Measurements from ENCODE around the gene HSH2D. TPM values are rescaled to one million over a fixed set of nuclear protein-coding genes. Genes with fewer than 3 reads are reported as not detected.

Gene HSH2D
- total RNA-seq, 1 experiment from 2014 or later: 0.23 TPM

DNA sequence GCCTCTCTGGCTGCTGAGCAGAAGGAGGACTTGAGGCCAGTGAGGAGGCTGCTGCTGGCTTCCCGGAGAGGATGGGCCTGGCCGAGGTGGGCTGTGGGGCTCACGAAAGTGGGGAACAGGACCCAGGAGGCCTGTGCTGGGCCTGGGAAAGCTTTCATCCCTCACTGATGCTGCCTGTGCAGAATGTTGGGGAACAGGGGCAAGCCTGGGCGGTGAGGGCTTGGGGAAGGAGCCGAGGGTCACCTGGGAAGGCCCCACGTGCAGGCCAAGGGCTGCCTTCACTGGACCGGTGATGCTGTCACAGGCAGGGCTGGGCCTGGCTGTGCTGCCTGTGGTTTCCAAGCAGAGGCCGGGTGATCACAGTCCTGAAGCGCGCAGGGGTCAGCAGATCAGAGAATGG, 63.6 kb downstream of the HSH2D start:
- ChIA-PET POLR2A (no interaction called here), CTCF (interaction anchor here (0.7 kb wide), 1 partner anchor 249 kb away, joined by 3 read pairs; no protein-coding TSS in a partner anchor)
- H3K4me1 Mint-ChIP-seq (ENCODE audit: low read depth, unreplicated experiment): no peaks in the 10 kb centered on the region

DNA sequence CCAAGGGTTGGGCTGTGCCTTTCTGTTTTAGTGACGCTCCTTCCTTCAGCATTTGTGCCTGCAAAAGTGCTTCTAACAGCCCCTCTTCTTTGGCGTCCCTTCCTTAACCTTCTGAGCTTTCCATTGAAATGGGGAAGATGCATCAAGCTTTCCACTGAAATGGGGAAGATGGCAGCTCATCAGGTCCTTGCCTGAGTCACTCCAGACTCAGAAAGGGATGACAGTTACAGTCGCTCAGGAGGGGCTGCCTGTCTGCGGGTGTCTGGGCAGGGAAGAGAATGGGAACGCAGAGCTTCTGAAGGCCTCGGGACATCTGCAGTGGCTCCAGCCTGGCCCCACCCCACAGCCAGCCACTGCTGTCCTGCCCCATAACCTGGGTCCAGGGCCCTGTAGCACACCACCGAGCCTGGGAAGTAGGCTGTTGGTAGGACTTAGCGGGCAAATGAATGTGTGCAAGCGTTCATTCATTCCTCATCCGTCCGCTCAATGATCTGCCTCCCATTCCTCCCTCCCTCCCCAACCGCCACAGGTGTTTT, 64.1 kb downstream of the HSH2D start:
- CTCF ChIA-PET: no interaction called here
- H3K4me3 ChIP-seq (ENCODE audit: low read depth, low read length): no peak overlapping the region
- TF ChIP-seq, protein P1, sequence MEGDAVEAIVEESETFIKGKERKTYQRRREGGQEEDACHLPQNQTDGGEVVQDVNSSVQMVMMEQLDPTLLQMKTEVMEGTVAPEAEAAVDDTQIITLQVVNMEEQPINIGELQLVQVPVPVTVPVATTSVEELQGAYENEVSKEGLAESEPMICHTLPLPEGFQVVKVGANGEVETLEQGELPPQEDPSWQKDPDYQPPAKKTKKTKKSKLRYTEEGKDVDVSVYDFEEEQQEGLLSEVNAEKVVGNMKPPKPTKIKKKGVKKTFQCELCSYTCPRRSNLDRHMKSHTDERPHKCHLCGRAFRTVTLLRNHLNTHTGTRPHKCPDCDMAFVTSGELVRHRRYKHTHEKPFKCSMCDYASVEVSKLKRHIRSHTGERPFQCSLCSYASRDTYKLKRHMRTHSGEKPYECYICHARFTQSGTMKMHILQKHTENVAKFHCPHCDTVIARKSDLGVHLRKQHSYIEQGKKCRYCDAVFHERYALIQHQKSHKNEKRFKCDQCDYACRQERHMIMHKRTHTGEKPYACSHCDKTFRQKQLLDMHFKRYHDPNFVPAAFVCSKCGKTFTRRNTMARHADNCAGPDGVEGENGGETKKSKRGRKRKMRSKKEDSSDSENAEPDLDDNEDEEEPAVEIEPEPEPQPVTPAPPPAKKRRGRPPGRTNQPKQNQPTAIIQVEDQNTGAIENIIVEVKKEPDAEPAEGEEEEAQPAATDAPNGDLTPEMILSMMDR (IDR thresholded peaks at IDR 0.05; ENCODE audit: insufficient read depth in 1 of 2, low read depth in 1 of 2, low read length in 1 of 2, severe bottlenecking in 1 of 2, unreplicated experiment in 1 of 2): no peak
- H3K27ac Mint-ChIP-seq (ENCODE audit: unreplicated experiment): peak overlapping the region; percentile 29
- H3K27me3 ChIP-seq (replicated peaks; ENCODE audit: control insufficient read depth, insufficient read depth, low read length): no peaks in the 10 kb centered on the region
- DNase-seq: no peak
- POLR2A ChIA-PET: no interaction called here
- no peaks in the 10 kb centered on the region for H3K9me3 Mint-ChIP-seq (ENCODE audit: unreplicated experiment)
- no peaks in the 10 kb centered on the region for H3K9me3 ChIP-seq
- BruUV-seq (replicated peaks): no TSS peak
- no peaks in the 10 kb centered on the region for H3K27me3 Mint-ChIP-seq (ENCODE audit: insufficient read depth, unreplicated experiment)
- H3K36me3 Mint-ChIP-seq (ENCODE audit: insufficient read depth, unreplicated experiment): peaks cover 73% of the 10 kb centered on the region
- no peaks in the 10 kb centered on the region for H3K4me1 ChIP-seq
- no peaks in the 10 kb centered on the region for H3K4me1 Mint-ChIP-seq (ENCODE audit: low read depth, unreplicated experiment)
- no peak overlapping the region for H3K4me3 Mint-ChIP-seq (ENCODE audit: unreplicated experiment)
- H3K36me3 ChIP-seq (ENCODE audit: control insufficient read depth, insufficient read depth, low read length): peaks cover 6% of the 10 kb centered on the region
- intact Hi-C loops (cut with micrococcal nuclease; ENCODE audit: unreplicated experiment): no loop called here

More for the DNA sequence above, 63.6 kb downstream of the HSH2D start:
- Mint-ChIP-seq H3K27me3 (ENCODE audit: insufficient read depth, unreplicated experiment) (no peaks in the 10 kb centered on the region), H3K36me3 (ENCODE audit: insufficient read depth, unreplicated experiment) (peaks cover 73% of the 10 kb centered on the region), H3K4me3 (ENCODE audit: unreplicated experiment) (no peak overlapping the region), H3K9me3 (ENCODE audit: unreplicated experiment) (no peaks in the 10 kb centered on the region), H3K27ac (ENCODE audit: unreplicated experiment) (peak overlapping the region; percentile 29)
- TF ChIP-seq, protein P1 (IDR thresholded peaks at IDR 0.05; ENCODE audit: insufficient read depth in 1 of 2, low read depth in 1 of 2, low read length in 1 of 2, severe bottlenecking in 1 of 2, unreplicated experiment in 1 of 2): no peak
- no peak for DNase-seq
- Histone ChIP-seq H3K27me3 (replicated peaks; ENCODE audit: control insufficient read depth, insufficient read depth, low read length) (no peaks in the 10 kb centered on the region), H3K36me3 (ENCODE audit: control insufficient read depth, insufficient read depth, low read length) (peaks cover 6% of the 10 kb centered on the region), H3K4me1 (no peaks in the 10 kb centered on the region), H3K4me3 (ENCODE audit: low read depth, low read length) (no peak overlapping the region), H3K9me3 (no peaks in the 10 kb centered on the region)
- intact Hi-C loops (cut with micrococcal nuclease; ENCODE audit: unreplicated experiment): no loop called here
- no TSS peak for BruUV-seq (replicated peaks)

Other genes starting within 250 kb of the HSH2D start
- not detected in 2 replicates for gene CYP4F2, start 245.6 kb upstream of the HSH2D start, total RNA-seq (2022)
- gene CYP4F11, start 209.2 kb upstream of the HSH2D start, total RNA-seq (2022): not detected in 2 replicates
- not detected in 2 replicates for gene OR10H4, start 194.7 kb upstream of the HSH2D start, total RNA-seq (2022)
- gene TPM4, start 67.2 kb upstream of the HSH2D start, total RNA-seq (2022): 368 and 392 TPM in 2 replicates
- gene RAB8A, start 31.8 kb upstream of the HSH2D start, total RNA-seq (2022): 108 and 129 TPM in 2 replicates
- gene CIB3, start 29.8 kb downstream of the HSH2D start, total RNA-seq (2022): not detected in 2 replicates
- gene FAM32A, start 41.7 kb downstream of the HSH2D start, total RNA-seq (2022): 113 and 126 TPM in 2 replicates
- gene AP1M1, start 54.2 kb downstream of the HSH2D start, total RNA-seq (2022): 98.0 and 105 TPM in 2 replicates
- 0.77 and 1.2 TPM in 2 replicates for gene KLF2, start 181.1 kb downstream of the HSH2D start, total RNA-seq (2022)

All from Caco-2 (cell line).